ENCODE measurements around the gene OR51B6.

DNA sequence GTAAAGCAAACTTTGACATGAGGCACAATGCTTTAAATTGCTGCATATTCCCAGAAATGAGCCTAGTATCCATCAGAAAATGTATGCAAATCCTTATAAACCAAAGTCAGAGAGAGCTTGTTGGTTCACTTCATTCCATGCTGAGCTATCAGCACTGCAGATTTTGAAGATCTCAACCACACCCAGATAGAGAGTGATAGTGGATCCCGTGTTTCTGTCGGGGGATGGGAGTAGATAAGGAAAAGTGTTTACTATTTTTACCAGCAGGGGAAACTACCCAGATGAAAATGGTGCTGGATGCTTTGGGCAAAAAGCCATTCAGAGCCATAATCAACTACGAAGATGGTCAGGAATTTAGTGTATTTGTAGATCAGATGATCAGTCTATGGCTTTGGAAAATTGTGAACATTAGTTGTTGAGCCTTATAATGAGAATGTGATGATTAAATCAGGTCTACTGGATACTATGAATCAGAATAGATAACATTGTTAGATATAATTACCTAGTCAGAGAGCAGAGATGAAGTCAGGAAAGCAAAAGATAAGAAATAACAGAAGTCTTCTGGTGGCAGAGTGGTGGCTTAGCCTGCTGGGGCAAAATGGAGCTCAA lies 10.8 kb downstream of the OR51B6 start:
- TF ChIP-seq KDM1A (IDR thresholded peaks at IDR 0.05; ENCODE audit: low read depth), result no peak
- TF ChIP-seq MYC (IDR thresholded peaks at IDR 0.05; ENCODE audit: borderline replicate concordance, low read length), result no peak
- TF ChIP-seq ESRRA (IDR thresholded peaks at IDR 0.05; ENCODE audit: borderline replicate concordance, low read length), result no peak
- TF ChIP-seq CTCF (IDR thresholded peaks at IDR 0.05), result no peak
- TF ChIP-seq, protein P1, sequence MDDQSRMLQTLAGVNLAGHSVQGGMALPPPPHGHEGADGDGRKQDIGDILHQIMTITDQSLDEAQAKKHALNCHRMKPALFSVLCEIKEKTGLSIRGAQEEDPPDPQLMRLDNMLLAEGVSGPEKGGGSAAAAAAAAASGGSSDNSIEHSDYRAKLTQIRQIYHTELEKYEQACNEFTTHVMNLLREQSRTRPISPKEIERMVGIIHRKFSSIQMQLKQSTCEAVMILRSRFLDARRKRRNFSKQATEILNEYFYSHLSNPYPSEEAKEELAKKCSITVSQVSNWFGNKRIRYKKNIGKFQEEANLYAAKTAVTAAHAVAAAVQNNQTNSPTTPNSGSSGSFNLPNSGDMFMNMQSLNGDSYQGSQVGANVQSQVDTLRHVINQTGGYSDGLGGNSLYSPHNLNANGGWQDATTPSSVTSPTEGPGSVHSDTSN (IDR thresholded peaks at IDR 0.05), result no peak
- no peak for TF ChIP-seq POLR2A (IDR thresholded peaks at IDR 0.05; ENCODE audit: low read length)
- TF ChIP-seq CBX8 (IDR thresholded peaks at IDR 0.05), result no peak
- no peak for TF ChIP-seq RARB (CRISPR knock-in tag; IDR thresholded peaks at IDR 0.05)
- no peak for TF ChIP-seq RFX5 (IDR thresholded peaks at IDR 0.05)
- TF ChIP-seq EP300 (IDR thresholded peaks at IDR 0.05), result no peak
- TF ChIP-seq ZFP36 (IDR thresholded peaks at IDR 0.05; ENCODE audit: borderline replicate concordance, partially characterized antibody), result no peak

Data from A549 (cell line).